OCI-LY1 (cell line): ENCODE measurements around the gene KRT40.

Source experiments
- CTCF ChIP-seq: fragments of 200-600 bp; sonication (generic), shearing (Covaris generic); IDR thresholded peaks from 2 replicates; pipeline ENCODE4 v1.5.1; 2017; ENCODE audit warnings: mild to moderate bottlenecking, antibody characterized with exemption, low read length, moderate library complexity, mixed read lengths
- EZH2 ChIP-seq: fragments of 200-600 bp; sonication (generic), shearing (Covaris generic); IDR thresholded peaks from 2 replicates; pipeline ENCODE4 v1.8.0; 2017; ENCODE audit warnings: borderline replicate concordance, mixed run types, mild to moderate bottlenecking, antibody characterized with exemption, low read length, moderate library complexity, mixed read lengths

GRCh38 chr17:40935624-40936023 lies 48.5 kb downstream of the KRT40 start:
- no peak for TF ChIP-seq EZH2
- no peak for TF ChIP-seq CTCF
